ENCODE measurements around the gene PHF14.
"Not testable (repeated sequence)": the region's sequence is repeated elsewhere in the genome, so short reads cannot be mapped to it uniquely, and the experiment has no call there.

The PHF14 gene

DNA sequence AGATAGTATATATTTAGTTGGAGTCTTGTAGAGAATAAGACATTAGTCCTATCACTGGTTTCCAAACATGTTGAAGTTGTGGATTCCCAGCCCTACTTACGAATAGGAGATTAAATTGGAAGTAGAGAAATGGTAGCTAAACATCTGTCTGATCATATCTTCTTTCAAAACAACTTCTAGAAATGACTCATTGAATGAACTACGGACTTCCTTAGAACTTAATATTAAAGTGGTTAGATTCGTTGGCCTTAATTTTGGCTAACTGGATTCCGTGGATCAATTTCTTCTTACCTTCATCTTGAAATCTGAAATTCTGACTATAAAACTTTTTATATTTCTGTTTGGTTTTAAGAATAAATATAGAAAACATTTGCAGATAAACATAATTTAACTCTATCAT is 3.4 kb downstream of the PHF14 start:
- no peak for DNase-seq

DNA sequence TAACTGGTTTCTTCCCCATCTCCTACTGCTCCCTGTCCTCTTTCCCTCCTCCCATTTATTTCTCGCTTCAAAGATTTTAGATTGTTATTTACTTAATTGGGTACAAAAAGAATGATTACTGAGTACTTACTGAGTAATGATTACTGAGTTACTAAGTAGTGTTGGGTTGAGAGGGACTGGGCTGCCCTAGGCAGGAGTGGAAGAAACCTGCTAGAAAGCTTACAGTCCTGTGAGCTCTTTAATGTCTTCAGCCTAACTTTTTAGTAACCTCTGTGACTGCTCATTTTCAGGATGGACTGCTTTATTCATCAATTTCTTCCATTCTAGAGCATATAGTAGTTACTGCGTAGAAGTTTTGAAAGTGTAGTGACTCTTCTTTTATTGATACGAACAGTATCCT is 7.6 kb downstream of the PHF14 start:
- DNase-seq = no peak

DNA sequence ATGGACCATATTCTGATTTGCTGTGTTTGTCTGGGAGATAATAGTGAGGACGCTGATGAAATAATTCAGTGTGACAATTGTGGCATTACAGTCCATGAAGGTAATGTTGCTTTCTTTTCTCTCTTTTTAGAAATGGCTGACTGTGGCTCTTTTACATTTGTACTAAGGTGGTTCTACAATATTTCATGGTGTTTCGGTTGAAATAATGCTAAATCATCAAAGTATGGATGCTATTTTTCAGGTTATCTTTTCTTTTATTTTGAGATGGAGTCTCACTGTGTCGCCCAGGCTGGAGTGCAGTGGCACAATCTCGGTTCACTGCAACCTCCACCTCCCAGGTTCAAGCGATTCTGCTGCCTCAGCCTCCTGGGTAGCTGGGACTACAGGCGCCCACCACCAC is 17.1 kb downstream of the PHF14 start:
- not testable (repeated sequence) for DNase-seq

DNA sequence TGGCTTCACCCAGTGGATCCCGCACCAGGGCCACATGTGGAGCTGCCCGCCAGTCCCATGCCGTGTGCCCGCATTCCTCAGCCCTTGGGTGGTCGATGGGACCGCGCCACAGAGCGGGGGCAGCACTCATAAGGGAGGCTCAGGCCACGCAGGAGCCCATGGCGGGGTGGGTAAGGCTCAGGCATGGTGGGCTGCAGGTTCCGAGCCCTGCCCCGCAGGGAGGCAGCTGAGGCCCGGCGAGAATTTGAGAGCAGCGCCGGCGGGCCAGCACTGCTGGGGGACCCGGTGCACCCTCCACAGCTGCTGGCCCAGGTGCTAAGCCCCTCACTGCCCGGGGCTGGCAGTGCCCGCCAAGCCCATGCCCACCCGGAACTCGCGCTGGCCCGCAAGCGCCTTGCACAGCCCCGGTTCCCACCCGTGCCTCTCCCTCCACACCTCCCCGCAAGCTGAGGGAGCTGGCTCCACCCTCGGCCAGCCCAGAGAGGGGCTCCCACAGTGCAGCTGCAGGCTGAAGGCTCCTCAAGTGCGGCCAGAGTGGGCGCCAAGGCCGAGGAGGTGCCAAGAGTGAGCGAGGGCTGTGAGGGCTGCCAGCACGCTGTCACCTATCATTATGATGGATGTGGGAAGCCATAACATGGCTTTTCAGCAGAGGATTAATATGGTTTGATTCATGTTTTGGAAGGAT is 22.0 kb downstream of the PHF14 start:
- not testable (repeated sequence) for DNase-seq

DNA sequence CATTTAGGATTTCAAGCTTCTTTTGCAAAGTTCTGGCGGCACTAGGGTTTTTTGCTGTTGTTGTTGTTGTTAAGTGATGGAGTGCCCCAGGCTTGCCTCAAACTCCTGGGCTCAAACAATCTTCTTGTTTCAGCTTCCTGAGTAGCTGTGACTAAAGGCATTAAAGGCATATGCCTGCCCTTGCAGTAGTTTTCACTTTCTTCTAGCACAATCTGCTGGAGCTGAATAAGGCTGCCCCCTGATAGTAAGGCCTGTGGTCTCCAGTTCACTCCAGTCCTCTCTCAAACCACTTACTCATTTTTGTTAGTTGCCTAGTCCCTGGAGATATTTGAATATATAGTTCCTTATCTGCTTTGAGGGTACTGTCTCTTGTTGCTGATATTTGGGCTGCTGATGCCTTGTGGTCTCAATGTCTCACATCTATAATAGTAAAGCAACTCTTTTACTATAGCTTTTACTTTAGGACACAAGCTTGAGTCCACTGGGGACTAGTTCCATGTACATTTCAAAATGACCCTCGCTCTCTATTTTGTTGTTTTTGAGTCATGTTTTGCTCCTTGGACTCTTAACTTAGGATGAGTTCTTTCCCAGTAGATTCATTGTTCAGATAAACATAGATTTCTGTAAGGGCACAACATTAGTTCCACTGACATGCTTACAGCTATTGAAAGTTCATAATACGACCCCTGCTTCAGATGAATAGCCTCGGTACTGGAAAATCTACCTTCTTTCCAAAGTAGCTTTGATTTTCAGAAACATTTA is 25.5 kb downstream of the PHF14 start:
- no peak for DNase-seq

DNA sequence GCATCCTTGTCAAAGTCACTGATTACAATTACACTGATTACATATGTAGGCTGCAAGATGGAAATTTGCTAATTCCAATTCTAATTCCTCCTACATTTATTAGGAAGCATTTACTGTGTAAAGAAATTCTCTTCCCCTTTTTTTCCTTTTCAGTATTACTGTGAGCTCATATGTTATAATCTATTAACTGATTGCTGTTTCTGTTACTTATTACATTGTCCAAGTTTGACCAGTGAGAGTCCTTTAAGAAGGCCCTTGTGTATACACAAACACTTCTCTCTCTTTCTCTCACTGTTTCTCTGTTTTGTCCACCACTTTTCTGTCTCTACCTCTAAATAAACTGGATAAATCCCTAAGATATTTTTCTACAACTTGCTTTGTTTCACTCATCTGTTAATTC is 31.5 kb downstream of the PHF14 start:
- DNase-seq = no peak

DNA sequence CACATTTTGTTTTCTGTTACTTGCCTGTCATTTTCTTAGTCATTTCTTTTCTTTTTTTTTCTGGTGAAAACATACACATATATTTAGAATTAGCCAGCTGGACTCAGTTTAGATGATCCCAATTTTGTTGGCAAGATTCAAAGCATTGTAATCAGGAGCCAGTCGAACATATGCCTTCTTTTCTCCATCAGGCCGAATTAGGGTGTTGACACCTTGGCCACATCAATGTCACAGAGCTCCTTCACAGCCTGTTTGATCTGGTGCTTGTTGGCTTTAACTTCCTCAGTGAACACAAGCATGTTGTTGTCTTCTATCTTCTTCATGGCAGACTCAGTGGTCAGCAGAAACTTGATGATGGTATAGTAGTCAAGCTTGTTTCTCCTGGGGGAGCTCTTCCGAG is 32.6 kb downstream of the PHF14 start:
- no peak for DNase-seq

DNA sequence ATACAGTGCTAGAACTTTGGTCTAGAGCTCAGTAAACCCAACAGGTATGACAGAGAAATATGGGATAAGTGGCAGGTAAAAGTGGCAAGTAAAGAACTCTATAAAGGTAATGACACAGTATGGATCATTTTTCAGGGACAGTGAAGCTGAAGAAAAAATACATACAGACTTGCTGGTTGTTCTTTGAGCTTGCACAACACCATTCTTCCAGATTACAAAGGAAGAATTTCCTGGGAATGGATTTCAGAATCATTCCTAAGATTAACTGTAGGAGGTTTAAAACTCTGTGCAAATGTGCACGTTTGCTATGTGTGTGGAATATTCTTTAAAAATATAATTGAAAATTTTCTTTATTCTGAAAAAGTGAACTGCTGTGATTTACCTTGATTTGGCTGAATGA is 36.0 kb downstream of the PHF14 start:
- no peak for DNase-seq

DNA sequence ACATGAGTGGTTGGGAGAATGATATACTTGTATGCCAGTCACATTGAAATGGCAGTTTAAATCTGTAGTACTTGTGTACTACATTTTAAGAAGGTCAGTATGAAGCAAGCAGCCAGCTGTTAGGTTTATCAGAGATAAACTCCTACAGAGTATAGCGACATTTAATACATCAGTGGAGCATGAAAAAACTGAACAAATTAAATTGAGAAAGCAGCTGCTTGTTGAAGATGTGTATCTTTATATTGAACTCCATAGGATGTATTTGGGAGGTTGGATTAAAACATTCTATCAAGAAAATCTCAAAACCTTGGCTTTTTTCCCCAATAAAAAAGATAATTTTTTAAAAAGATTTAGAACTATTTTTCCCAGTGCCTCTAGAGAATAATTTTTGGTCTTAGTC is 47.8 kb downstream of the PHF14 start:
- DNase-seq = no peak

DNA sequence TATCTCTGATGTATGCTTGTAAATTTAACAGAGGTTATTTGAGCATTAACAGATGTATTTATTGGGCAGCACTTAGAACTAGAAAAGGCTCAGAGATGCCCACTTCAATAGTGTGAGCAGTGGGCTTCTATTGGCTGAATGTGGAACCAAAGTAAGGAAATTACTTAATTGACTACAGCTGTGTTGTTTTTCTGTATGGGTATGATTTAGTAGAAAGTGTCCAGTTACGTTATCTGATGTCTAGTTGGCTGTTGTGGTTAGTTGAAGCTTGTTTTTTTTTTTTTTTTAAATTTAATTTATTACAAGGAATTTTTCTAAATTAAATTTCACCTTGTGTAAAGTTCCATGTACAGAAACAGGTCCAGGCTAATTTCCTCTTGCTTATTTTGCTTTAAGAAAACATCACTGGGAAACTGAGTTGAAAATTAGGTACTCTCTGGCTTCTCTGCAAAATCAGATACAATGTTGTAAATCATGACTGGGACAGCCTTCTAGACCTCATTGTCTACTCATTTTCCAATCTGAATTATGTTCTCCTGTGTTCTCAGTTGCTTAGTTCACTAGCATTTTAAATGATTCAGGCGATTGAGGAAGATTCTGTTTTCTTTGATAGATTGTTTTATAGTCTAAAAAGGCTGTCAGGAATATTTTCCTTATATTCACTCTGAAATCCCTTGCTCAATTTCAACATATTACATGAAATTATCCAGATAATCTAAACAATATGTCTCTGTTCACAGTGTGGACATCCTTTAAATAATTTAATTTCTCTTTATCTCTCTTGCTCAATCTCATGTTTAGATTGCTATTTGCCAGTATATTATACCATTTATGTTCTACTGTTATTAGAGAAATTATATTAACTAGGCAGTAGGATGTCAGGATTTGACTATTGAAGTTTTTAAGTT is 53.0 kb downstream of the PHF14 start:
- no peak for DNase-seq

DNA sequence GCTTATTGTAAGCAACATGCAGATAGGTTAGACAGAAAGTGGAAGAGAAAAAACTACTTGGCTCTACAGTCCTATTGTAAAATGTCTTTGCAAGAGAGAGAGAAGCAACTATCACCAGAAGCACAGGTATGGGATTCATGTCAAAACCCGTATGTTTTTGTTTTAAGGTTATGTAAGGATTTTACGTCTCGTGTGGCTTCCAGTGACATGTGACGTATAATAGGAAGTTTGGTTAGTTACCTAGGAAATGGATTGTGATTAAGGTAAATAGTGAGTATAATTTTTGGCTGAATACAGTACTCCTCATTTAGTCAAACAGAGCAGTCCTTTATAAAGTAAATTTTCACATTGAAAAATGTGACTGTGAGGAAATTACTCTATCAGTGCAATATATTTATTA is 62.0 kb downstream of the PHF14 start:
- DNase-seq = no peak

DNA sequence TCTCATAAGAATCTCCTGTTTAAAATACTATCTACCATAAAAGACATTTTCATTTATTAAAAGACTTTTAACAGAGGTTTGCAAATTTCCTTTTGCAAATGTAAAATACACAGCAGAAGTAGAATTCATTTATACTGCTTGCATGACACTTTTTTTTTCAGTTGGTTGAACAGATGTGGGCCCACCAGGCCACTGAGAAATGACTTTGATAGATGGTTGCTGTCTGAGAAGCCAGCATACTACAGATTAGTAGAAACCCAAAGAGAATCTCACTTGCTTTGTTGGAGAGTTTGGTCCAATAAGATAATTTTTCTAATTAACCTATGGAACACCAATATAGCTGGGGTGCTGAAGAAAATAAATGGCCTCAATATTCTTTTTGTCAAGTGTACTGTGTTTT is 66.3 kb downstream of the PHF14 start:
- no peak for DNase-seq

DNA sequence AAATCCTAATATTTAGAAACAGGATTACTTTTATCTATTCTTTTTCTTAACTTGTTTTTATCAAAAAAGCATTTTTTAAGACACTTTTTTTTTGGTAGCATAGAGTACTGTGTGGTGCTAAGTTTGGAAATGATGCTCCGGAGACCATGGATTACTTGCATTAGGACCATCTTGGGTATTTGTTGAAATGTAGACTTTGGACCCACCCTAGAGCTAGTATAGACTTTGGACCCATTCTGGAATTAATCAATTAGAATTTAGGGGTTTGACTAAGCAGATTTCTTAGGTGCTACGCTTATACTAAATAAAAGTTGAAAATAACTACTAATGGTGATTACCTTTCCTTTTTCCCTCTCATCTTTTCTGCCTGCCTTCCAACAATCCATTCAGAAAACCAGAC is 80.4 kb downstream of the PHF14 start:
- DNase-seq = no peak

DNA sequence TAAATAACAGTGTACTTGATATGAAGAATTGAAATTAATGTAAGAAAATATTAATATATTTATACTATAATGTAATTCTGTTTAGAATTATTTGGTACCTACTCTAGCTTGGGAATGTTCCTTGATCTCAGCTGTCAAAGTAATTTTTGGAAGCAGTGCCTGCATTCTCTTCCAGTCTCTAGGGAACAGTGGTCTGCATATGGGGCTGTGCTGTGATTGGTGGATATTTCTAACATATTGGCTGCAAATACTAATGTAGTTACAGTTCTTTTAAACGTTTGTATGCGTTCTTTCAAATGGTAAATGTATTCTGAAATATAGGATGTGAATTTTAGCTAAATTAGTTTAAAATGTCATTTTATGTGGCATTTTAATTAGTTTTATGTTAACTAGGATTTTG is 87.2 kb downstream of the PHF14 start:
- DNase-seq = no peak

DNA sequence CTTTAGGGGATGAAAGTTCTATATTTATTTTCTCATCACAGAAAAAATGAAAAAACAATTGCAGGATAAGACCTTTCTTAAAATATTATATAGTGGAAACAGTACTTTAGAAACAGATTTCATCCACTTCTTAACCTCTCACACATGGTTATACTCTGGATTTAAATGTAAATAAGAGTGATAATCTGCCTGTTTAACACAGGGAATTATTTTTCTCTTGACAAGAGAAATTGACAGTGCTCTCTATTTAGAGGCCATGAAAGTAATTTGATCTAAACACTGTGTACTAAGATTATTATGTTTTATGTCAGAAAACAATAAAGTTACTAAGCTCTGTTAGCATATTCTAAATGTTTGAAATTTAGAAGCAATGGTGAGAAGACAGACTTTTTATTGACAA is 88.4 kb downstream of the PHF14 start:
- DNase-seq = no peak

DNA sequence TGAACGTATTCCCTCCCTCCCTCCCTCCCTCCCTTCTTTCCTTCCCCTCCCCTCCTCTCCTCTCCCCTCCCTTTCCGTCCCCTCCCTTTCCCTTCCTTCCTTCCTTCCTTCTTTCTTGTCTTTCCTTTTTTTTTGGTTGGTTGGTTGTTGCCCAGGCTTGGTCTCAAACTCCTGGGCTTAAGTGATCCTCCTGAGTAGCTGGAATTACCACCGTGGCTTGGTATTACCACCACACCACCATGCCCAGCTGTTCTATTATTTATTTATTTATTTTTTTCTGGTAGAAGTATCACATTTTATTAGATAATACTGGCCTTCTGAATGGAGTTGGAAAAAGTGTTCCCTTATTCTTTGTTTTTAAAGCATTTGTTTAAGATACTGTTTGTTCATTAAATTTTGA is 95.9 kb downstream of the PHF14 start:
- DNase-seq = no peak

DNA sequence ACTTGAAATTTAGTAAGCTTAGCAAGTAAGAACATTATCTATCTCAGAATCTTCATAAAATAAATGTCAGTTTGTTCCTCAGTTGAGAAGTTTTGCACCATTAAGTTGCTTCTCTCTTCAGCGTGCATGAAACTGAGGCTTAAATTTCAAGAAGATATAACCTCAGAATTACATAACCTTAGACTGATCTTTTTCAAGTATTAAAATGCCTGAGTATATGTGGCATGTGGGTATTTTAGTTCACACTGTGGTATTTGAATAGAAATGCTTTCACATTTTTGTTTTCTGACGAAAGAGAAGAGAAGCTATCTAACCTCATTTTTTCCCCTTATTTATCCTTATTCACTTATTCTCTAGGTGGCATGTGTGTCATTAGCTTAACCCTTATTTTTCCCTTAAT is 104.1 kb downstream of the PHF14 start:
- no peak for DNase-seq

DNA sequence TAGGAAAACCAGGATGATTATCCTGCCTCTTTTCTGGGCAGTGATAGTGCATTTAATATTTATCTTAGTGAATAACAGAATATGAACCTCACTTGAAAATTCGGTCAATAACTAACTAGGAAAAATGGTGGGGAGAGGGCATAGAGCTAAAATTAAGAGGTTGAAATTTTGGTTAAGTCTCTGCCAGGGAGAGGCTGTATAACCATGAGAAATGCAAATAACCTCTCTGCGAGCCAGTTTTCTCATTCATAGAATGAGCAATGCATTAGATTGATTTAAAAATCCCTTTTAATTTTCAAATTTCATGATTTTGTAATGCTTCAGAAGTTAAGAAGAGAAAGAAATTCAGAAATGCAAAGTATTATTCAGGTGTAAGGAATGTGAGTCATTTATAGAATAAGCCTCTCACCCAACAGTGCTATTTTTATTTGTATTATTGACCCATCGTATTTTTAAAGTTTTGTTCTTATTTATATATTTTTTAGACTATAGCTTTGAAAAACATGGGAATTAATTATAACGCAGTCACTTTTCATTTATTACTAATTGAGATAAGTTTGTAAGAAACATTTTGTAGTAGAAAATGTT is 104.7 kb downstream of the PHF14 start:
- no peak for DNase-seq

DNA sequence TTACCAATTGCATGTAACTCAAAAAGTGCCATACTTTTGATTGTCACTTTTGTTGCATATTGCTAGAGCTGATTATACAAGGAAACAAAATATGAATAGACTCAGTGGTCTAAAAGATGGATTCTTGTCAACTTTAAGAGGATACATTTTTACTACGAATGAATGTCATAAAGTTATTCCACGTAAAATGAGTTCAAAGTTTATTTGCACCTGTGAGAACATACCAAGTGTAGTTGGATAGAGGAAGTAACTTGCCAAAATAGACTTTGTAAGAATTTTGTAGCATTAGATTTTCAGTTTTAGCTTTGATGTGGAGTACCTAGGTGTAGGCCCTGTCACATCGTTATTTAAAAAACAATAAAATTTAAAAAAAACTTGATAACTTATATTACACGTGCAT is 106.2 kb downstream of the PHF14 start:
- DNase-seq = no peak

DNA sequence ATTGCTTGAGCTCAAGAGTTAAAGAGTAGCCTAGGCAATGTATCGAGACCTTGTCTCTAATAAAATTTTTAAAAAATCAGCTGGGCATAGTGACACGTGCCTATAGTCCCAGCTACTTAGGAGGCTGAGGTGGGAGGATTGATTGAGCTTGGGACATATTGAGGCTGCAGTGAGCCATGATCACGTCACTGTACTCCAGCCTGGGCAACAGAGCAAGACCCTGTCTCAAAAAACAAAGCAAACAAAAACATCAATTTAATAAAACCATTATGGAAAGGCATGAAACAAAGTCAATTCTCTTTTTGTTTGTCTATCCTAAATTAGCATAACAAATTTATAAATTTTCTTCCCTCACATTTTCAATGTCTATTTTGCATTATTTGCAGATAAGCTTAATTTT is 108.4 kb downstream of the PHF14 start:
- no peak for DNase-seq

DNA sequence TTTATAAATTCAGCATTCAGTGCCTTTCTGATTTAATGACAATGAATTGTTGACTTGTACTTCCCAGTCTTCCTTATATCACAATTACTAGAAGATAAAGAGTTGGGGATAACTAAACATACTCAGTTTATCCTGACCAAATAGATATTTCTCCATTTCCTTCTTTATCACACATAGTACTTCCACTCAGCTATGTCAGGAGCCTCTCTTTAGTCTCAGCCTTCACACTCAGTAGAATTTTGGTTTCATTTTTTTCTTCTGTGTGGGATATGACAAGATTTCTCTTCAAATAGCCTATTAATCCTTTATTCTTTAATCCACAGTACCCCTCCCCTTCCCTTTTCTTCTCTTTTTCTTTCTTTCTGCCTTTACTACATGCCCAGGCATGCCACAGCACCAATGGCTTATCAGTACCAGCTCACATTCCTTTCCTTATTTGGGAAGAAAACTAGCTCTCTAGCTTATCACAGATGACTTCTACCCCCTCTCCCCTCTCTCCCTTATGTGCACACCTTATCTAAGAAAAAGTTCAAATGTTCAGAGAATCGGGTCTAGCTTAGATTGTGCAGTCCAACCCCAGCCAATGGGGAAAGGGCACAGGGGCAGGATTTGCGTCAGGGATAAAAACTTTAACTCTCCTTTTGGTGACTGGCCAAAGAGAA is 109.0 kb downstream of the PHF14 start:
- DNase-seq = no peak

DNA sequence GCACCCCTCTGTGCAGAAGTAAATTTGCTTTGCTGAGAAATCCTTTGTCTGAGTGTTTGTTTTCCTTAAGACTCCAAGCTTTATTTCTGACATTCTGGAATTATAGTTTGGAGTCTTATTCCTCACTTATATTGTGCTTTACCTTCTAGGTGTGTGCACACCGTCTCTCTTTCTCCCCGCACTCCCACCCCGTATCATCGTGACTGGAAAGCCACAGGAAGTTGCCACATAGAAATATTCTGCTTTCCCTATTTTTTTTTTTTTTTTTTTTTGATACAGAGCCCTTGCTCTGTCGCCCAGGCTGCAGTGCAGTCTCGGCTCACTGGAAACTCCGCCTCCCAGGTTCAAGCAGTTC is 109.5 kb downstream of the PHF14 start:
- no peak for DNase-seq

DNA sequence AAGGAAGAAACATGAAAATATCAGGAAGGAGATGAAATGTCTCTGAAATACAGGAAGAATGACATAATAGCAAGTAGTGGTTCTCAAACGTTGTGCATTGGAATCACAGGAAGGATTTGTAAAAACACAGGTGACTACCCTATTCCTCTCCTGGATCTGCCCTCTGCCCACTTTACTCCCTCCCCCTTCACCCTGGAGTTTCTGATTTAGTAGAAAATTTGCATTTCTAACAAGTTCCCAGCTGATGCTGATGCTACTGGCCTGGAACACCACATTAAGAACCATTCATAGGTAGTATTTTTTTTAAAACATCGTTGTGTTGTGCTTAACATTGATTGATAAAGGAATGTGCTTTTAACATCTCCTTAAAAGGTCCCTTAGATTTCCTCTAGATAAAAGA is 130.9 kb downstream of the PHF14 start:
- DNase-seq = no peak

Data from CD4-positive, alpha-beta T cell treated with Interleukin-1 beta for 1 hour (primary cell).